ENCODE measurements around the gene SNX18. TPM values are rescaled to one million over a fixed set of nuclear protein-coding genes. Genes with fewer than 3 reads are reported as not detected.

The SNX18 gene
- total and polyA plus RNA-seq, 2 of the 8 experiments (the other 6 are each of a cell fraction or from before 2014, with no cell fraction given): 5.8 to 17.7 TPM

- TF ChIP-seq CHD7 (IDR thresholded peaks at IDR 0.05; ENCODE audit: insufficient replicate concordance, low read length): no peak
- no peak for TF ChIP-seq NRF1 (IDR thresholded peaks at IDR 0.05; ENCODE audit: low read depth, low read length)
- TF ChIP-seq TAF7 (optimal IDR thresholded peaks at IDR 0.05; ENCODE audit: borderline replicate concordance, low read depth, low read length): no peak
- TF ChIP-seq CBX5 (IDR thresholded peaks at IDR 0.05; ENCODE audit: low read depth, low read length): no peak
Observed at GRCh38 chr5:54525261-54525660, 7.7 kb downstream of the SNX18 start (continued).

All from H1 (cell line).